ENCODE data around the gene TRAPPC11. TPM values are rescaled to one million over a fixed set of nuclear protein-coding genes. Genes with fewer than 3 reads are reported as not detected.

The TRAPPC11 gene
- total and polyA plus RNA-seq, 2 of the 4 experiments (the other 2 are of a cell fraction), result 25.3 to 56.8 TPM

GRCh38 chr4:183610613-183611012 lies 48.5 kb upstream of the TRAPPC11 start:
- Histone ChIP-seq H3K56ac (ENCODE audit: extremely low read depth, insufficient read depth, low read length) (no peak overlapping the region), H3K4me3 (ENCODE audit: insufficient read depth, low read depth, low read length) (no peak overlapping the region), H3K9me1 (ENCODE audit: insufficient read depth, low read length) (no peaks in the 10 kb centered on the region), H3K18ac (ENCODE audit: low read depth, low read length) (no peak overlapping the region), H3K9ac (ENCODE audit: low read depth, low read length) (no peak overlapping the region), H2BK5ac (ENCODE audit: low read depth, low read length, poor library complexity, severe bottlenecking) (no peak overlapping the region), H2AK9ac (replicated peaks; ENCODE audit: low read depth, low read length, poor library complexity) (no peak overlapping the region), H2AFZ (replicated peaks; ENCODE audit: low read length, poor library complexity) (no peak overlapping the region), H3K36me3 (ENCODE audit: control insufficient read depth, insufficient read depth, low read length) (no peaks in the 10 kb centered on the region), H2BK20ac (ENCODE audit: low read depth, low read length) (no peak overlapping the region), H2BK120ac (ENCODE audit: low read depth, low read length) (no peak overlapping the region), H4K8ac (ENCODE audit: low read depth in 2 of 2, low read length in 2 of 2) (no peak overlapping the region), H4K91ac (ENCODE audit: insufficient read depth, low read depth, low read length) (no peak overlapping the region), H4K20me1 (ENCODE audit: insufficient read depth, low read length) (no peaks in the 10 kb centered on the region), H3K27ac (ENCODE audit: insufficient read depth, low read length) (no peak overlapping the region), H4K5ac (ENCODE audit: low read depth, low read length) (no peak overlapping the region), H3K79me1 (ENCODE audit: low read depth in 1 of 2, low read length in 2 of 2) (no peaks in the 10 kb centered on the region), H3K4ac (ENCODE audit: low read depth, low read length) (no peak overlapping the region), H3K4me2 (ENCODE audit: low read depth, low read length) (no peak overlapping the region), H3K23ac (ENCODE audit: low read depth, low read length) (no peak overlapping the region), H3K4me1 (ENCODE audit: control insufficient read depth, insufficient read depth, low read length) (peaks cover 5% of the 10 kb centered on the region; the same call in 1 of the 2 replicates), H3K14ac (replicated peaks; ENCODE audit: low read depth, low read length) (no peak overlapping the region), H3K27me3 (ENCODE audit: control insufficient read depth, insufficient read depth, low read length) (no peaks in the 10 kb centered on the region), H2BK15ac (ENCODE audit: low read depth, low read length) (no peak overlapping the region), H3K9me3 (ENCODE audit: control insufficient read depth, insufficient read depth, low read length) (no peaks in the 10 kb centered on the region), H2AK5ac (ENCODE audit: low read depth, low read length) (no peak overlapping the region)
- peak; percentile 25 for DNase-seq
- ChIA-PET POLR2A (ENCODE audit: unreplicated experiment) (no interaction called here), CTCF (interaction anchor here (0.7 kb wide), 1 partner anchor 10 kb away, joined by 3 read pairs; no protein-coding TSS in a partner anchor)
- BruUV-seq (replicated peaks), result no TSS peak
- ATAC-seq (ENCODE audit: low read depth), result peak; percentile 40
- TF ChIP-seq CEBPB (IDR thresholded peaks at IDR 0.05; ENCODE audit: low read depth, low read length) (no peak), FOS (IDR thresholded peaks at IDR 0.05; ENCODE audit: low read depth, low read length) (no peak), CTCF (conservative IDR thresholded peaks at IDR 0.05; ENCODE audit: low read depth, low read length) (no peak), MAZ (IDR thresholded peaks at IDR 0.05; ENCODE audit: borderline replicate concordance, low read depth, low read length) (no peak), BHLHE40 (IDR thresholded peaks at IDR 0.05; ENCODE audit: low read depth, low read length) (no peak)
- dilution Hi-C loops (cut with HindIII; ENCODE audit: low sequenced_read_pairs, unreplicated experiment), result no loop called here
- intact Hi-C loops (cut with micrococcal nuclease), result no loop called here
- WGBS, 2 experiments (ENCODE audit: extremely low coverage in 2 of 2, insufficient read length in 1 of 2), result no CpG with 5 or more reads among the region's 7 CpGs
- in situ Hi-C loops (cut with MboI; ENCODE audit: low sequenced_read_pairs), result no loop called here
